IPS DF 6.9 (cell line): ENCODE data around the gene CCDC127.

ENCODE experiments used
- DNase-seq: peaks from one replicate; pipeline ENCODE4 v3.0.0-alpha.2; 2013; ENCODE audit warnings: low read depth, low spot score
- H3K27ac ChIP-seq: one replicate; pipeline ENCODE4 v1.5.1; 2013; ENCODE audit warnings: low read length, control low read depth
- H3K27me3 ChIP-seq: 2 replicates; pipeline ENCODE4 v1.6.1; 2013; ENCODE audit warnings: mild to moderate bottlenecking, low read length; ENCODE audit not compliant: control insufficient read depth, insufficient read depth
- H3K36me3 ChIP-seq: 2 replicates; pipeline ENCODE4 v1.6.1; 2013; ENCODE audit warnings: low read length; ENCODE audit not compliant: control insufficient read depth, insufficient read depth
- H3K4me1 ChIP-seq: 2 replicates; pipeline ENCODE4 v1.6.1; 2013; ENCODE audit warnings: low read length; ENCODE audit not compliant: control insufficient read depth, insufficient read depth
- H3K4me3 ChIP-seq: 2 replicates; pipeline ENCODE4 v1.5.1; 2013; ENCODE audit warnings: mild to moderate bottlenecking, low read length
- H3K9me3 ChIP-seq: 2 replicates; pipeline ENCODE4 v1.6.1; 2013; ENCODE audit warnings: low read length, inconsistent platforms; ENCODE audit not compliant: control insufficient read depth, insufficient read depth
- WGBS: extraction: QIAGEN DNeasy Blood & Tissue Kit; methylation state at CpG from one replicate; pipeline ENCODE4 v1.1.7; 2013; ENCODE audit warnings: mixed read lengths, missing lambda C conversion rate; ENCODE audit not compliant: insufficient read length, insufficient coverage; 5-methylcytosine and 5-hydroxymethylcytosine counted together

CCDC127 gene

GRCh38 chr5:204462-204861 lies 13.5 kb downstream of the CCDC127 start:
- H3K4me1 ChIP-seq: peaks cover 2% of the 10 kb centered on the region; the same call in 1 of the 2 replicates
- DNase-seq: no peak
- no peak overlapping the region for H3K4me3 ChIP-seq
- H3K9me3 ChIP-seq: no peaks in the 10 kb centered on the region
- no peak overlapping the region for H3K27ac ChIP-seq
- H3K36me3 ChIP-seq: peaks cover 3% of the 10 kb centered on the region; the same call in 1 of the 2 replicates
- H3K27me3 ChIP-seq: no peaks in the 10 kb centered on the region

GRCh38 chr5:204001-204400 lies 14.0 kb downstream of the CCDC127 start:
- Histone ChIP-seq H3K9me3 (no peaks in the 10 kb centered on the region), H3K27me3 (no peaks in the 10 kb centered on the region), H3K27ac (no peak overlapping the region), H3K4me1 (peaks cover 2% of the 10 kb centered on the region; the same call in 1 of the 2 replicates), H3K36me3 (peaks cover 3% of the 10 kb centered on the region; the same call in 1 of the 2 replicates), H3K4me3 (no peak overlapping the region)
- no peak for DNase-seq
- WGBS: no CpG with 5 or more reads among the region's 6 CpGs

GRCh38 chr5:203246-203930 lies 14.6 kb downstream of the CCDC127 start:
- Histone ChIP-seq H3K27ac (no peak overlapping the region), H3K36me3 (peaks cover 3% of the 10 kb centered on the region; the same call in 1 of the 2 replicates), H3K4me3 (no peak overlapping the region), H3K9me3 (no peaks in the 10 kb centered on the region), H3K4me1 (peaks cover 2% of the 10 kb centered on the region; the same call in 1 of the 2 replicates), H3K27me3 (no peaks in the 10 kb centered on the region)
- DNase-seq: no peak
- no CpG with 5 or more reads among the region's 26 CpGs for WGBS

GRCh38 chr5:201672-202071 lies 16.3 kb downstream of the CCDC127 start:
- no peak overlapping the region for H3K27ac ChIP-seq
- H3K4me3 ChIP-seq: no peak overlapping the region

GRCh38 chr5:200985-201384 lies 17.0 kb downstream of the CCDC127 start:
- no peak overlapping the region for H3K4me3 ChIP-seq
- H3K27me3 ChIP-seq: no peaks in the 10 kb centered on the region
- no CpG with 5 or more reads among the region's 4 CpGs for WGBS
- H3K27ac ChIP-seq: no peak overlapping the region
- no peak for DNase-seq
- no peaks in the 10 kb centered on the region for H3K4me1 ChIP-seq
- H3K9me3 ChIP-seq: no peaks in the 10 kb centered on the region
- H3K36me3 ChIP-seq: peaks cover 3% of the 10 kb centered on the region; the same call in 1 of the 2 replicates

More at GRCh38 chr5:201672-202071, 16.3 kb downstream of the CCDC127 start:
- Histone ChIP-seq H3K36me3 (peaks cover 3% of the 10 kb centered on the region; the same call in 1 of the 2 replicates), H3K9me3 (no peaks in the 10 kb centered on the region), H3K27me3 (no peaks in the 10 kb centered on the region), H3K4me1 (no peaks in the 10 kb centered on the region)
- no CpG with 5 or more reads among the region's 8 CpGs for WGBS
- no peak for DNase-seq

GRCh38 chr5:199950-200645 lies 17.9 kb downstream of the CCDC127 start:
- WGBS: no CpG with 5 or more reads among the region's 23 CpGs

GRCh38 chr5:199197-199949 lies 18.6 kb downstream of the CCDC127 start:
- Histone ChIP-seq H3K27me3 (no peaks in the 10 kb centered on the region), H3K36me3 (peaks cover 3% of the 10 kb centered on the region; the same call in 1 of the 2 replicates), H3K27ac (no peak overlapping the region), H3K4me1 (no peaks in the 10 kb centered on the region), H3K4me3 (no peak overlapping the region), H3K9me3 (no peaks in the 10 kb centered on the region)
- no CpG with 5 or more reads among the region's 16 CpGs for WGBS
- no peak for DNase-seq

More at GRCh38 chr5:199950-200645, 17.9 kb downstream of the CCDC127 start:
- no peak overlapping the region for H3K4me3 ChIP-seq
- DNase-seq: no peak
- H3K9me3 ChIP-seq: no peaks in the 10 kb centered on the region
- no peaks in the 10 kb centered on the region for H3K4me1 ChIP-seq
- H3K27ac ChIP-seq: no peak overlapping the region
- peaks cover 3% of the 10 kb centered on the region; the same call in 1 of the 2 replicates for H3K36me3 ChIP-seq
- no peaks in the 10 kb centered on the region for H3K27me3 ChIP-seq

- Histone ChIP-seq H3K36me3 (no peaks in the 10 kb centered on the region), H3K27ac (no peak overlapping the region), H3K4me3 (no peak overlapping the region), H3K27me3 (no peaks in the 10 kb centered on the region), H3K9me3 (no peaks in the 10 kb centered on the region), H3K4me1 (no peaks in the 10 kb centered on the region)
- WGBS: no CpG with 5 or more reads among the region's 21 CpGs
- DNase-seq: no peak
Measured at GRCh38 chr5:198516-199196, 19.3 kb downstream of the CCDC127 start.

GRCh38 chr5:197892-198489 lies 20.0 kb downstream of the CCDC127 start:
- Histone ChIP-seq H3K4me3 (no peak overlapping the region), H3K36me3 (no peaks in the 10 kb centered on the region), H3K4me1 (no peaks in the 10 kb centered on the region), H3K27ac (no peak overlapping the region), H3K9me3 (no peaks in the 10 kb centered on the region), H3K27me3 (no peaks in the 10 kb centered on the region)
- no peak for DNase-seq
- no CpG with 5 or more reads among the region's 12 CpGs for WGBS
